Trophoblast cell (in vitro differentiated cells and primary cell): ENCODE data around the gene KIAA0930.
A peak's percentile ranks its signal among the peaks of the same experiment; 100 is the strongest.

Experiments
- DNase-seq, 2 donors: peaks; one replicate each; pipeline ENCODE4 v3.0.0-alpha.2; 2016
- H2AFZ ChIP-seq: 2 replicates; pipeline ENCODE4 v1.6.1; 2013; ENCODE audit warnings: low read length, moderate library complexity, mild to moderate bottlenecking; ENCODE audit not compliant: insufficient read depth, poor library complexity
- H2AK5ac ChIP-seq: 2 replicates; pipeline ENCODE4 v1.6.1; 2013; ENCODE audit warnings: mild to moderate bottlenecking, low read length
- H2BK120ac ChIP-seq: 2 replicates; pipeline ENCODE4 v1.6.1; 2013; ENCODE audit warnings: low read length, mild to moderate bottlenecking, moderate library complexity; ENCODE audit not compliant: insufficient read depth, poor library complexity
- H2BK12ac ChIP-seq: 2 replicates; pipeline ENCODE4 v1.6.1; 2013; ENCODE audit warnings: mild to moderate bottlenecking, low read length, moderate library complexity
- H2BK5ac ChIP-seq: 2 replicates; pipeline ENCODE4 v1.6.1; 2013; ENCODE audit warnings: low read length, low read depth, moderate library complexity, mild to moderate bottlenecking; ENCODE audit not compliant: poor library complexity
- H3K14ac ChIP-seq: 2 replicates; pipeline ENCODE4 v1.6.1; 2013; ENCODE audit warnings: mild to moderate bottlenecking, low read length
- H3K18ac ChIP-seq: 2 replicates; pipeline ENCODE4 v1.6.1; 2013; ENCODE audit warnings: mild to moderate bottlenecking, low read length
- H3K23ac ChIP-seq: 2 replicates; pipeline ENCODE4 v1.6.1; 2013; ENCODE audit warnings: low read length
- H3K27ac ChIP-seq: 2 replicates; pipeline ENCODE4 v1.5.1; 2013; ENCODE audit warnings: low read depth, mild to moderate bottlenecking, inconsistent platforms, low read length, moderate library complexity
- H3K27me3 ChIP-seq: 2 replicates; pipeline ENCODE4 v1.6.1; 2013; ENCODE audit warnings: inconsistent platforms, mild to moderate bottlenecking, low read length, moderate library complexity; ENCODE audit not compliant: insufficient read depth
- H3K36me3 ChIP-seq, 2 experiments: 1 replicate in 1 of 2; 2 replicates in 1 of 2; pipeline ENCODE4 v1.6.1; 2013; ENCODE audit warnings: low read length in 2 of 2, mild to moderate bottlenecking in 2 of 2, moderate library complexity in 1 of 2; ENCODE audit not compliant: insufficient read depth in 2 of 2, control insufficient read depth in 1 of 2
- H3K4ac ChIP-seq: 2 replicates; pipeline ENCODE4 v1.6.1; 2013; ENCODE audit warnings: low read depth, mild to moderate bottlenecking, low read length, moderate library complexity
- H3K4me1 ChIP-seq, 2 experiments: 1 replicate in 1 of 2; 2 replicates in 1 of 2; pipeline ENCODE4 v1.6.1; 2013; ENCODE audit warnings: low read length in 2 of 2, mild to moderate bottlenecking in 2 of 2, moderate library complexity in 1 of 2; ENCODE audit not compliant: insufficient read depth in 2 of 2, control insufficient read depth in 1 of 2
- H3K4me2 ChIP-seq: 2 replicates; pipeline ENCODE4 v1.6.1; 2013; ENCODE audit warnings: inconsistent platforms, mild to moderate bottlenecking, low read length, moderate library complexity
- H3K4me3 ChIP-seq: 2 replicates; pipeline ENCODE4 v1.5.1; 2013; ENCODE audit warnings: mild to moderate bottlenecking, low read depth, low read length, inconsistent platforms
- H3K79me1 ChIP-seq: one replicate; pipeline ENCODE4 v1.6.1; 2013; ENCODE audit warnings: low read length
- H3K79me2 ChIP-seq: 2 replicates; pipeline ENCODE4 v1.6.1; 2013; ENCODE audit warnings: low read length, mild to moderate bottlenecking; ENCODE audit not compliant: control insufficient read depth, insufficient read depth, poor library complexity
- H3K9ac ChIP-seq: 2 replicates; pipeline ENCODE4 v1.6.1; 2013; ENCODE audit warnings: mild to moderate bottlenecking, low read length
- H3K9me3 ChIP-seq: 2 replicates; pipeline ENCODE4 v1.6.1; 2013; ENCODE audit warnings: low read depth, mild to moderate bottlenecking, control low read depth, inconsistent platforms, low read length; ENCODE audit not compliant: insufficient read depth
- H4K12ac ChIP-seq: 2 replicates; pipeline ENCODE4 v1.6.1; 2013; ENCODE audit warnings: low read depth, mild to moderate bottlenecking, low read length, moderate library complexity
- H4K8ac ChIP-seq: 2 replicates; pipeline ENCODE4 v1.6.1; 2013; ENCODE audit warnings: low read depth, mild to moderate bottlenecking, low read length, moderate library complexity
- H4K91ac ChIP-seq: one replicate; pipeline ENCODE4 v1.6.1; 2013; ENCODE audit warnings: low read depth, mild to moderate bottlenecking, low read length, moderate library complexity
- WGBS: extraction: QIAGEN DNeasy Blood & Tissue Kit; methylation state at CpG from one replicate; pipeline ENCODE4 v1.1.7; 2013; ENCODE audit warnings: missing lambda C conversion rate; ENCODE audit not compliant: insufficient read length, insufficient coverage; ENCODE audit errors: extremely low coverage; 5-methylcytosine and 5-hydroxymethylcytosine counted together

Gene KIAA0930

DNA sequence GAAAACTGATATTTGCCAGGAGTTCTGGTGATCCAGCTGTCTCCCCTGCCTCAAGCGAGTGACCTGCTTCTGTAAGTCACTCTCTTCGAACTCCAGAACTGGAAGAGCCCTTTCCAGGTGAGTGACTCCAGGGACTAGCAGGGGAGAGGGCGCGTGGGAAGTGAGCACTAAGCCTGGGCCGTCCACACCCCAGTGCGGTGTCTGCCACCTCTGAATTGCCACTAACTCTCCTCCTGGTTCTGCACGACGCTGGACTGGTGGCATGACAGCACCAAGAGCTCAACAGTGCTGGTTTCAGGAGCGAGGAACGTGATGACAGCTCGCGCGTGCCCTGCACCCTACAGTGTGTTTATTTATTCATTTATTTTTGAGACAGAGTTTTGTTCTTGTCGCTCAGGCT is 22.9 kb downstream of the KIAA0930 start:
- Histone ChIP-seq H4K12ac (no peak overlapping the region), H3K4me3 (peak overlapping the region; percentile 8), H3K14ac (no peak overlapping the region), H3K4me1 (peaks cover 1 to 4% of the 10 kb centered on the region in 2 experiments), H3K79me2 (no peaks in the 10 kb centered on the region), H3K9me3 (no peaks in the 10 kb centered on the region), H3K27ac (no peak overlapping the region), H2AFZ (no peak overlapping the region), H3K27me3 (no peaks in the 10 kb centered on the region), H2BK120ac (no peak overlapping the region), H3K79me1 (no peaks in the 10 kb centered on the region), H3K9ac (no peak overlapping the region), H2BK12ac (no peak overlapping the region), H2AK5ac (no peak overlapping the region), H2BK5ac (no peak overlapping the region), H3K18ac (no peak overlapping the region), H3K36me3 (no peaks in the 10 kb centered on the region), H3K4ac (no peak overlapping the region), H3K4me2 (no peak overlapping the region), H3K23ac (no peak overlapping the region), H4K91ac (no peak overlapping the region), H4K8ac (no peak overlapping the region)
- WGBS, result no CpG with 5 or more reads among the region's 14 CpGs
- DNase-seq, result no peak

DNA sequence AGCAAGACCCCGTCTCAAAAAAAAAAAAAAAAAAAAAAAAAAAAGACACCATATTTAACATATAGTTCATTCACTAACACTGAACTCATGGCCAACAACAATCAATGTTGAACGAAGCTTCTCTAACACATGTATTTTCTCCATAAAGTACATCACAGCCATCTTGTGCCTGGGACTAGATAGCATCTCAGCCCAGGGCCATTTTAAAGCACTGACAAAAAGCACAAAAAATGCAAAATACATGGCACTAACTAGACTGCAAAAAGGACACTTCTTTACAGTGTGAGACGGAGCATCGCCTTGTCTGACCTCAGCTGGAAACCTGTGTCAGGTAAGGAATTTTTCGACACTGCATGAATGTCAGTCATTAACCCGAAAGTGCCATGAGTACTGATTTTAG is 23.3 kb downstream of the KIAA0930 start:
- Histone ChIP-seq H3K36me3 (no peaks in the 10 kb centered on the region), H3K9me3 (no peaks in the 10 kb centered on the region), H4K91ac (no peak overlapping the region), H3K14ac (no peak overlapping the region), H2BK12ac (no peak overlapping the region), H4K8ac (no peak overlapping the region), H2AK5ac (no peak overlapping the region), H3K27me3 (no peaks in the 10 kb centered on the region), H3K79me2 (no peaks in the 10 kb centered on the region), H3K27ac (no peak overlapping the region), H4K12ac (no peak overlapping the region), H3K4ac (no peak overlapping the region), H3K4me2 (no peak overlapping the region), H3K18ac (no peak overlapping the region), H3K79me1 (no peaks in the 10 kb centered on the region), H2BK5ac (no peak overlapping the region), H3K9ac (no peak overlapping the region), H3K4me3 (no peak overlapping the region), H2AFZ (no peak overlapping the region), H3K23ac (no peak overlapping the region), H2BK120ac (no peak overlapping the region), H3K4me1 (peaks cover 4 to 8% of the 10 kb centered on the region in 2 experiments)
- DNase-seq, result peak in 1 of 2 donors; percentile 54
- no CpG with 5 or more reads among the region's 6 CpGs for WGBS

DNA sequence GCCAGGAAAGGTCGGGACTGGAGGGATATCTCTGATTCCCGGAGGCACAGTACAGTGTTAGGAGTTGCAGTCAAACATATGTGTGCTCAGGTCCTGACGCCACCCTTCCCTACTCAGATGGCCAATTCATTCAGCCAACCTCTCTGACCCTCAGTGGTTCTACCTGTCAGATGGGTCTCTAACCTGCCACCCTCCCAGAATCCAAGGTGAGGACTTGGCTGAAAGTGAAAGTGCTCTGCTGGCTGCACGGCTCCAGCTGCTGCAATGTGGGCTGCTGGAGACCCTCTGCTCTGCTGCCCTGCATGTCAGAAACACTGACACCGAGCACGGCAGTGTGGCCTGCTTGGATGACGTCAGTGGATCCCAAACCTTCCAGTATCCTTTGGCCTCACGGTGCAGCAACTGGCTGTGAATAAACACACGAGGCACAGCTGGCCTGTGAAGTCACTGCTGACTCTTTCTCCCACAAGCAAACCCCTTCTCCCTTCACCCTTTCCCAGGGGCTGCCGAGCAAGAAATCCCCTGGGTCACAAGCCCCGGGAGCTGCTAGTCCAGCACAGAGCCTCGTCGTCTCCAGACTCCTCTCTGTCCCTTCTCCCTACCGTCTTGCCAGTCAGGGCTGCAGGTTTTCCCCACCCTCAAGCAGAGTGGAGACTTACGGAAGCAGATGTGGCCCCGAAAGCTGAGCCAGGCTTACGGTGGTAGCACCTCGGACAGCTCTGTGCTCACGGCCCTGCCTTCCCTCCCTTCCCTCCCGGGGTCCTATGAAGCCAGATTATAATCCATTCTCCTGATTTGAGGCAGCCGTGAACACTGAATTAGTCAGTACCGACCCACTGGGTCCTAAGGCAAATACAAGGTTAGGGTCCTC is 24.3 kb downstream of the KIAA0930 start:
- Histone ChIP-seq H3K4ac (no peak overlapping the region), H3K79me1 (peaks cover 2% of the 10 kb centered on the region), H3K23ac (no peak overlapping the region), H2AFZ (no peak overlapping the region), H3K9me3 (no peaks in the 10 kb centered on the region), H4K12ac (no peak overlapping the region), H2BK12ac (no peak overlapping the region), H3K14ac (no peak overlapping the region), H2BK120ac (no peak overlapping the region), H4K8ac (no peak overlapping the region), H3K4me3 (no peak overlapping the region), H3K18ac (no peak overlapping the region), H2AK5ac (no peak overlapping the region), H4K91ac (no peak overlapping the region), H3K27ac (no peak overlapping the region), H3K9ac (no peak overlapping the region), H2BK5ac (no peak overlapping the region), H3K36me3 (no peaks in the 10 kb centered on the region), H3K79me2 (no peaks in the 10 kb centered on the region), H3K4me2 (no peak overlapping the region), H3K4me1 (peaks cover 8 to 12% of the 10 kb centered on the region in 2 experiments), H3K27me3 (no peaks in the 10 kb centered on the region)
- WGBS, result no CpG with 5 or more reads among the region's 22 CpGs
- peak; percentile 61 to 82 for DNase-seq

DNA sequence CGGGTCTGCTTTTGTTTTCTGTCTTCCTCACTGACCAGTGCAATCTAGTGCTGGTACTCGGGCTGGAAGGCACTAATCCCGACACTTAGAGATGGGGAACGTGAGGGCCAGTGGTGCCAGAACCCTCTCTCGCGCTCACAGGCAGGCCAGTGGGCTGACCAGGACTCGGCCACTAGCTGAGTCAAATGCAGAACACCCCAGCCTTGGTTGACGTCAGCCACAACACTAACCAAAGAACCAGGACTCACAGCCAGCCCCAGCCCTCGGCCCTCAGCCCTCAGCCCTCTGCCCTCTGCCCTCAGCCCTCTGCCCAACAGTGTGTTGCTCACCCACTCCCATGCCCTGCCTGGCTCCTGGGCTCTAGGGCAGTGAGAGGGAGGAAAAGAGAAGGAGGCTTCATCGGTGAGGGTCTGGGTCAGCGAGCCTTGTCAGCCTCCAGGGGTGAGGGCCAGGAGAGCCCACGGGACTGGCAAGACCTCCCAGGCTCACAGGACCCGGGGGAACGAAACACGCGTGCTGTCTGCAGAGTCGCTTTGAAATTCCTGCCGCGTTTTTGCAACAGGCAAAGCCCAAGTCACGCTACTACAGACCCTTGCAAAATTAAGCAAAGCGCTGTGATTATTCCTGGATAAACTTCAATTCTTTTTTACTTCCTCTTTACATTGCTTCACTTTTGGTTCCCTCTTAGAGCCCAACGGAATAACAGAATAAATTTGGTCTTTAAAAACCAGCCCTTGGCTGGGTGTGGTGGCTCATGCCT is 27.5 kb downstream of the KIAA0930 start:
- H3K4me1 ChIP-seq, result peaks cover 23 to 27% of the 10 kb centered on the region in 2 experiments
- WGBS, result no CpG with 5 or more reads among the region's 22 CpGs
- H3K4ac ChIP-seq, result no peak overlapping the region
- H3K14ac ChIP-seq, result no peak overlapping the region
- no peaks in the 10 kb centered on the region for H3K79me2 ChIP-seq
- H2BK5ac ChIP-seq, result no peak overlapping the region
- H3K9ac ChIP-seq, result no peak overlapping the region
- H4K91ac ChIP-seq, result no peak overlapping the region
- H3K27ac ChIP-seq, result no peak overlapping the region
- no peak overlapping the region for H4K8ac ChIP-seq
- H3K79me1 ChIP-seq, result peaks cover 6% of the 10 kb centered on the region
- peak; percentile 35 to 37 for DNase-seq
- no peak overlapping the region for H2AFZ ChIP-seq
- no peaks in the 10 kb centered on the region for H3K27me3 ChIP-seq
- H3K23ac ChIP-seq, result no peak overlapping the region
- H2AK5ac ChIP-seq, result no peak overlapping the region
- H4K12ac ChIP-seq, result no peak overlapping the region
- H3K4me2 ChIP-seq, result no peak overlapping the region
- no peak overlapping the region for H2BK12ac ChIP-seq
- peaks cover 2 to 8% of the 10 kb centered on the region in 2 experiments for H3K36me3 ChIP-seq
- H3K4me3 ChIP-seq, result no peak overlapping the region
- no peaks in the 10 kb centered on the region for H3K9me3 ChIP-seq
- H3K18ac ChIP-seq, result no peak overlapping the region
- H2BK120ac ChIP-seq, result no peak overlapping the region
